Left lung (tissue), 10 donors: ENCODE results near the gene GRIP1. TPM values are rescaled to one million over a fixed set of nuclear protein-coding genes. Genes with fewer than 3 reads are reported as not detected.

Experiments used
- ATAC-seq: fragments of 200-7000 bp; cut with Tn5 transposase; one replicate; pipeline ENCODE4 v1.9.1; 2020; ENCODE audit warnings: moderate library complexity
- DNase-seq, 4 donors: peaks; one replicate each; pipeline ENCODE4 v3.0.0-alpha.2; 2013 to 2020
- H3K27ac ChIP-seq, 2 donors: fragments of 200-600 bp; sonication (generic) in 1 of 2; one replicate each; pipeline versions ENCODE4 v1.5.0 to v1.8.0; 2020 to 2021
- H3K27me3 ChIP-seq, 2 donors: fragments of 200-600 bp; sonication (generic) in 1 of 2; one replicate each; pipeline versions ENCODE4 v1.5.0 to v1.8.0; 2020 to 2021
- H3K36me3 ChIP-seq, 2 donors: fragments of 200-600 bp; sonication (generic) in 1 of 2; one replicate each; pipeline versions ENCODE4 v1.5.0 to v1.8.0; 2020 to 2021
- H3K4me1 ChIP-seq, 2 donors: fragments of 200-600 bp; one replicate each; pipeline ENCODE4 v1.8.0; 2021
- H3K4me3 ChIP-seq, 2 donors: fragments of 200-600 bp; sonication (generic) in 1 of 2; one replicate each; pipeline versions ENCODE4 v1.5.0 to v1.8.0; 2020 to 2021; ENCODE audit warnings: mild to moderate bottlenecking in 1 of 2
- H3K9me3 ChIP-seq, 2 donors: fragments of 200-600 bp; sonication (generic) in 1 of 2; one replicate each; pipeline versions ENCODE4 v1.5.0 to v1.8.0; 2020 to 2021
- intact Hi-C, 2 donors: fragments of 100-400 bp; cut with DNase I; formaldehyde crosslinking; loops; one replicate each; pipeline versions ENCODE4 v1.11.2 to v1.14.2; 2022
- polyA plus RNA-seq, 6 donors: library from polyadenylated mRNA; unstranded; fragments of 120-200 nt; gene quantifications; one replicate each; pipeline ENCODE4 v1.2.1, GENCODE V29; 2013; ENCODE audit not compliant: insufficient read length in 6 of 6
- total RNA-seq, 2 donors: library from RNA; stranded (reverse); fragmentation: NEBNext Ultra II Directional; extraction: Animal tissue kit (Norgen Biotek cat#: 25700); gene quantifications; one replicate each; pipeline ENCODE4 v1.2.1, GENCODE V29; 2021
- TF ChIP-seq, protein P1 (sequence below), 2 donors: fragments of 200-600 bp; sonication (generic) in 1 of 2; IDR thresholded peaks; one replicate each; pipeline versions ENCODE4 v1.5.0 to v1.8.0; 2021; ENCODE audit warnings: antibody characterized with exemption in 2 of 2
- donor health status: DM: no; HTN: yes; CAD: no.
- donor health status: DM: no; HTN: no; CAD: no.

Gene GRIP1
- total and polyA plus RNA-seq, 8 donors: 1.9 to 10.6 (median 6.0) TPM

DNA sequence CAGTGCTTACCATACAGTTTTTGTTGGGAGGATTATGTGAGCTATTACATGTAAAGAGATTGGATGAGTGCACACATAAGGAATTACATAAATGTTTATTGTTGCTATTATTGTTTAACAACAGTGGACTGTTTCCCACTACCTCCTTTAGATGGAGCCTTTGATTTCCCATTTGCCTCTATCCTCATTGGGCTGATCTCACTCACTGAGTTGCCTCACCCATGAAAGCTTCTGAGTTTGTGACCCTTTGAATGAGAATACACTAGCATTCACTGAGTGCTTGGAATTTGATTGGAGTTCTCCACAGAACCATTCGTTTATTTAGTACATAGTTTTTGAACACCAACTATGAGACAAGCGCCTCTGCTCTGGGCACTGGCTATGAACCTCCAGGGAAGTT, 255.6 kb downstream of the GRIP1 start:
- Histone ChIP-seq H3K36me3 (no peaks in the 10 kb centered on the region), H3K27ac (no peak overlapping the region), H3K27me3 (no peaks in the 10 kb centered on the region), H3K4me1 (no peaks in the 10 kb centered on the region), H3K4me3 (no peak overlapping the region), H3K9me3 (peaks cover 0 to 3% of the 10 kb centered on the region in 2 donors)
- TF ChIP-seq, protein P1, sequence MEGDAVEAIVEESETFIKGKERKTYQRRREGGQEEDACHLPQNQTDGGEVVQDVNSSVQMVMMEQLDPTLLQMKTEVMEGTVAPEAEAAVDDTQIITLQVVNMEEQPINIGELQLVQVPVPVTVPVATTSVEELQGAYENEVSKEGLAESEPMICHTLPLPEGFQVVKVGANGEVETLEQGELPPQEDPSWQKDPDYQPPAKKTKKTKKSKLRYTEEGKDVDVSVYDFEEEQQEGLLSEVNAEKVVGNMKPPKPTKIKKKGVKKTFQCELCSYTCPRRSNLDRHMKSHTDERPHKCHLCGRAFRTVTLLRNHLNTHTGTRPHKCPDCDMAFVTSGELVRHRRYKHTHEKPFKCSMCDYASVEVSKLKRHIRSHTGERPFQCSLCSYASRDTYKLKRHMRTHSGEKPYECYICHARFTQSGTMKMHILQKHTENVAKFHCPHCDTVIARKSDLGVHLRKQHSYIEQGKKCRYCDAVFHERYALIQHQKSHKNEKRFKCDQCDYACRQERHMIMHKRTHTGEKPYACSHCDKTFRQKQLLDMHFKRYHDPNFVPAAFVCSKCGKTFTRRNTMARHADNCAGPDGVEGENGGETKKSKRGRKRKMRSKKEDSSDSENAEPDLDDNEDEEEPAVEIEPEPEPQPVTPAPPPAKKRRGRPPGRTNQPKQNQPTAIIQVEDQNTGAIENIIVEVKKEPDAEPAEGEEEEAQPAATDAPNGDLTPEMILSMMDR (IDR thresholded peaks at IDR 0.05): no peak
- intact Hi-C loops: no loop called here
- ATAC-seq: no peak
- no peak for DNase-seq

GRCh38 chr12:66418908-66419307, 260.0 kb downstream of the GRIP1 start:
- Histone ChIP-seq H3K9me3 (no peaks in the 10 kb centered on the region), H3K36me3 (no peaks in the 10 kb centered on the region), H3K4me3 (no peak overlapping the region), H3K27me3 (no peaks in the 10 kb centered on the region), H3K27ac (no peak overlapping the region), H3K4me1 (no peaks in the 10 kb centered on the region)
- TF ChIP-seq, protein P1 (IDR thresholded peaks at IDR 0.05): no peak
- intact Hi-C loops: no loop called here
- ATAC-seq (no peak), DNase-seq (no peak)

- no peak overlapping the region for H3K27ac ChIP-seq
- H3K4me1 ChIP-seq: no peaks in the 10 kb centered on the region
- no peaks in the 10 kb centered on the region for H3K36me3 ChIP-seq
- ATAC-seq: no peak
- no peaks in the 10 kb centered on the region for H3K27me3 ChIP-seq
- no peak for DNase-seq
- intact Hi-C loops: no loop called here
- TF ChIP-seq, protein P1 (IDR thresholded peaks at IDR 0.05): no peak
- no peak overlapping the region for H3K4me3 ChIP-seq
- H3K9me3 ChIP-seq: peaks cover 0 to 4% of the 10 kb centered on the region in 2 donors
Observed at GRCh38 chr12:66417217-66417616, 261.7 kb downstream of the GRIP1 start.

DNA sequence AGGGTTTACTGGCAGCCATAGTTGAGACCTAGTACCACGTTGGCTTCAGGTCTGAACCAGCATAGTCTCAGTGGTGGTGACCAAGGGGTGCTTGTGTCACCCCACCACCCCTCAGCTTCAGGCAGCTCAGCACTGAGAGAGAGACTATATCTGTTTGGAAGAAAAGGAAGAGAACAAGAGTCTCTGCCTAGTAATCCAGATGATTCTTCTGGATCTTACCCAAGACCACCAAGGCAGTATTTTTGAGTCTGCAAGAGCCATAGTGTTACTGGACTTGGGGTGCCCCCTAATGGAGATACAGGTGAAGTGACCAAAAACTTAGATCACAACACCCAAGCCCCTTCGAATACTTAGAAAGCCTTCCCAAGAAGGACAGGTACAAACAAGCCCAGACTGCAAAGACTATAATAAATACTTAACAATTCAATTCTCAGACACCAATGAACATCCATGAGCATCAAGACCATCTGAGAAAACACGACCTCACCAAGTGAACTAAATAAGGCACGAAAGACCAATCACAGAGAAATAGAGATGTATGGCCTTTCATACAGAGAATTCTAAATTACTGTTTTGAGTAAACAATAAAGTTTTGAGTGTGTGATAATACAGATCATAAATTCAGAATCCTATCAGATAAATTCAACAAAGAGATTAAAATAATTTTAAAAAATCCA, 269.5 kb downstream of the GRIP1 start:
- DNase-seq (peak in 2 of 4 donors; percentile 56 to 80), ATAC-seq (peak; percentile 67)
- no peak overlapping the region for H3K27ac ChIP-seq
- no peak overlapping the region for H3K4me3 ChIP-seq
- intact Hi-C loops: loop anchor here in 1 of 2 donors (10.0 kb wide), 1 partner anchor 135 kb away; no protein-coding TSS in a partner anchor
- no peaks in the 10 kb centered on the region for H3K36me3 ChIP-seq
- peaks cover 0 to 13% of the 10 kb centered on the region in 2 donors for H3K4me1 ChIP-seq
- H3K9me3 ChIP-seq: peaks cover 0 to 4% of the 10 kb centered on the region in 2 donors
- TF ChIP-seq, protein P1 (IDR thresholded peaks at IDR 0.05): peak; percentile 48 to 57
- H3K27me3 ChIP-seq: no peaks in the 10 kb centered on the region

GRCh38 chr12:66405395-66405794, 273.5 kb downstream of the GRIP1 start:
- no peaks in the 10 kb centered on the region for H3K27me3 ChIP-seq
- no peak for ATAC-seq
- H3K36me3 ChIP-seq: no peaks in the 10 kb centered on the region
- H3K4me1 ChIP-seq: peaks cover 0 to 13% of the 10 kb centered on the region in 2 donors
- H3K9me3 ChIP-seq: no peaks in the 10 kb centered on the region
- intact Hi-C loops: loop anchor here in 1 of 2 donors (10.0 kb wide), 1 partner anchor 131 kb away; no protein-coding TSS in a partner anchor
- H3K4me3 ChIP-seq: no peak overlapping the region
- no peak for DNase-seq
- H3K27ac ChIP-seq: no peak overlapping the region
- TF ChIP-seq, protein P1 (IDR thresholded peaks at IDR 0.05): no peak
